Large intestine (tissue), 3 donors: Measurements from ENCODE around the gene AQP1. TPM values are rescaled to one million over a fixed set of nuclear protein-coding genes. Genes with fewer than 3 reads are reported as not detected.
A peak's percentile ranks its signal among the peaks of the same experiment; 100 is the strongest.

Experiments used
- DNase-seq, 2 donors: peaks; one replicate each; pipeline versions ENCODE4 v3.0.0 to v3.0.0-alpha.2; 2013
- H3K27ac ChIP-seq: one replicate; pipeline ENCODE4 v1.5.1; 2013; ENCODE audit warnings: low read length
- H3K27me3 ChIP-seq: 2 replicates; pipeline ENCODE4 v1.6.1; 2013; ENCODE audit warnings: low read length; ENCODE audit not compliant: control insufficient read depth, insufficient read depth
- H3K36me3 ChIP-seq: 2 replicates; pipeline ENCODE4 v1.6.1; 2013; ENCODE audit warnings: low read length; ENCODE audit not compliant: control insufficient read depth, insufficient read depth
- H3K4me1 ChIP-seq: one replicate; pipeline ENCODE4 v1.6.1; 2013; ENCODE audit warnings: low read length; ENCODE audit not compliant: control insufficient read depth, insufficient read depth
- H3K4me3 ChIP-seq: one replicate; pipeline ENCODE4 v1.5.1; 2013; ENCODE audit warnings: low read length
- H3K9me3 ChIP-seq: one replicate; pipeline ENCODE4 v1.6.1; 2013; ENCODE audit warnings: mild to moderate bottlenecking, low read depth, low read length, moderate library complexity; ENCODE audit not compliant: control insufficient read depth
- WGBS: methylation state at CpG from one replicate; pipeline ENCODE4 v1.1.5; 2013; ENCODE audit warnings: low lambda C conversion rate; ENCODE audit not compliant: insufficient coverage; 5-methylcytosine and 5-hydroxymethylcytosine counted together
- polyA plus RNA-seq: library from polyadenylated mRNA; unstranded; fragments of 120-200 nt; gene quantifications from one replicate; pipeline ENCODE4 v1.2.1, GENCODE V29; 2013

Gene AQP1
- polyA plus RNA-seq, 1 donor = 81.6 TPM

- no peak overlapping the region for H3K27ac ChIP-seq
- no peak for DNase-seq
Measured at GRCh38 chr7:30904561-30904960, 7.1 kb upstream of the AQP1 start.

GRCh38 chr7:30905078-30906012 lies 6.3 kb upstream of the AQP1 start:
- WGBS = no CpG with 5 or more reads among the region's 15 CpGs
- Histone ChIP-seq H3K9me3 (no peaks in the 10 kb centered on the region), H3K27ac (no peak overlapping the region), H3K27me3 (no peaks in the 10 kb centered on the region), H3K4me3 (no peak overlapping the region), H3K4me1 (peaks cover 14% of the 10 kb centered on the region), H3K36me3 (no peaks in the 10 kb centered on the region)
- DNase-seq = no peak

More at GRCh38 chr7:30904561-30904960, 7.1 kb upstream of the AQP1 start:
- Histone ChIP-seq H3K36me3 (no peaks in the 10 kb centered on the region), H3K9me3 (no peaks in the 10 kb centered on the region), H3K4me3 (no peak overlapping the region), H3K4me1 (peaks cover 6% of the 10 kb centered on the region), H3K27me3 (no peaks in the 10 kb centered on the region)
- no CpG with 5 or more reads among the region's 9 CpGs for WGBS

- H3K36me3 ChIP-seq = no peaks in the 10 kb centered on the region
- H3K4me1 ChIP-seq = peaks cover 21% of the 10 kb centered on the region
- no peaks in the 10 kb centered on the region for H3K27me3 ChIP-seq
- no peaks in the 10 kb centered on the region for H3K9me3 ChIP-seq
- no CpG with 5 or more reads among the region's 7 CpGs for WGBS
- no peak for DNase-seq
- H3K4me3 ChIP-seq = no peak overlapping the region
- no peak overlapping the region for H3K27ac ChIP-seq
Measured at GRCh38 chr7:30906014-30906413, 5.6 kb upstream of the AQP1 start.

- Histone ChIP-seq H3K27me3 (no peaks in the 10 kb centered on the region), H3K27ac (no peak overlapping the region), H3K9me3 (no peaks in the 10 kb centered on the region), H3K36me3 (no peaks in the 10 kb centered on the region), H3K4me3 (no peak overlapping the region), H3K4me1 (peaks cover 28% of the 10 kb centered on the region)
- no CpG with 5 or more reads among the region's 11 CpGs for WGBS
- DNase-seq = no peak
Measured at GRCh38 chr7:30906515-30907240, 5.0 kb upstream of the AQP1 start.

GRCh38 chr7:30907527-30908267 lies 4.0 kb upstream of the AQP1 start:
- H3K4me1 ChIP-seq = peaks cover 37% of the 10 kb centered on the region
- H3K4me3 ChIP-seq = no peak overlapping the region
- WGBS = no CpG with 5 or more reads among the region's 14 CpGs
- no peak for DNase-seq
- no peaks in the 10 kb centered on the region for H3K9me3 ChIP-seq
- H3K27me3 ChIP-seq = no peaks in the 10 kb centered on the region
- no peak overlapping the region for H3K27ac ChIP-seq
- H3K36me3 ChIP-seq = no peaks in the 10 kb centered on the region

- no peak overlapping the region for H3K27ac ChIP-seq
- no CpG with 5 or more reads among the region's 10 CpGs for WGBS
- no peaks in the 10 kb centered on the region for H3K9me3 ChIP-seq
- DNase-seq = no peak
- no peak overlapping the region for H3K4me3 ChIP-seq
- H3K27me3 ChIP-seq = no peaks in the 10 kb centered on the region
- no peaks in the 10 kb centered on the region for H3K36me3 ChIP-seq
- peaks cover 46% of the 10 kb centered on the region for H3K4me1 ChIP-seq
Measured at GRCh38 chr7:30908681-30909080, 3.0 kb upstream of the AQP1 start.

- no peak for DNase-seq
- peaks cover 54% of the 10 kb centered on the region for H3K4me1 ChIP-seq
- no peak overlapping the region for H3K27ac ChIP-seq
- no peaks in the 10 kb centered on the region for H3K9me3 ChIP-seq
- H3K36me3 ChIP-seq = no peaks in the 10 kb centered on the region
- no peaks in the 10 kb centered on the region for H3K27me3 ChIP-seq
- WGBS = no CpG with 5 or more reads among the region's 6 CpGs
- no peak overlapping the region for H3K4me3 ChIP-seq
Measured at GRCh38 chr7:30909431-30909830, 2.2 kb upstream of the AQP1 start.

GRCh38 chr7:30910411-30911073 lies 1.1 kb upstream of the AQP1 start:
- no peaks in the 10 kb centered on the region for H3K9me3 ChIP-seq
- no peak overlapping the region for H3K4me3 ChIP-seq
- peaks cover 64% of the 10 kb centered on the region for H3K4me1 ChIP-seq
- no peak for DNase-seq
- WGBS = 83% methylated on average over 1 of the region's 11 CpGs
- H3K27me3 ChIP-seq = no peaks in the 10 kb centered on the region
- no peaks in the 10 kb centered on the region for H3K36me3 ChIP-seq
- peak overlapping the region; percentile 97 for H3K27ac ChIP-seq

GRCh38 chr7:30911133-30911532 lies 520 bp upstream of the AQP1 start:
- Histone ChIP-seq H3K27me3 (no peaks in the 10 kb centered on the region), H3K27ac (peak overlapping the region; percentile 97), H3K36me3 (no peaks in the 10 kb centered on the region), H3K4me1 (peaks cover 66% of the 10 kb centered on the region), H3K9me3 (no peaks in the 10 kb centered on the region), H3K4me3 (no peak overlapping the region)
- no CpG with 5 or more reads among the region's 11 CpGs for WGBS
- DNase-seq = peak in 1 of 2 donors; percentile 36
